Activated CD8-positive, alpha-beta memory T cell treated with anti-CD3 and anti-CD28 coated beads for 48 hours (primary cell): ENCODE data around the gene EN1.

Experiments
- DNase-seq, 3 experiments: peaks; one replicate each; pipeline ENCODE4 v3.0.0-alpha.2; 2020; ENCODE audit warnings: low read depth in 2 of 3, low spot score in 2 of 3

Gene EN1

DNA sequence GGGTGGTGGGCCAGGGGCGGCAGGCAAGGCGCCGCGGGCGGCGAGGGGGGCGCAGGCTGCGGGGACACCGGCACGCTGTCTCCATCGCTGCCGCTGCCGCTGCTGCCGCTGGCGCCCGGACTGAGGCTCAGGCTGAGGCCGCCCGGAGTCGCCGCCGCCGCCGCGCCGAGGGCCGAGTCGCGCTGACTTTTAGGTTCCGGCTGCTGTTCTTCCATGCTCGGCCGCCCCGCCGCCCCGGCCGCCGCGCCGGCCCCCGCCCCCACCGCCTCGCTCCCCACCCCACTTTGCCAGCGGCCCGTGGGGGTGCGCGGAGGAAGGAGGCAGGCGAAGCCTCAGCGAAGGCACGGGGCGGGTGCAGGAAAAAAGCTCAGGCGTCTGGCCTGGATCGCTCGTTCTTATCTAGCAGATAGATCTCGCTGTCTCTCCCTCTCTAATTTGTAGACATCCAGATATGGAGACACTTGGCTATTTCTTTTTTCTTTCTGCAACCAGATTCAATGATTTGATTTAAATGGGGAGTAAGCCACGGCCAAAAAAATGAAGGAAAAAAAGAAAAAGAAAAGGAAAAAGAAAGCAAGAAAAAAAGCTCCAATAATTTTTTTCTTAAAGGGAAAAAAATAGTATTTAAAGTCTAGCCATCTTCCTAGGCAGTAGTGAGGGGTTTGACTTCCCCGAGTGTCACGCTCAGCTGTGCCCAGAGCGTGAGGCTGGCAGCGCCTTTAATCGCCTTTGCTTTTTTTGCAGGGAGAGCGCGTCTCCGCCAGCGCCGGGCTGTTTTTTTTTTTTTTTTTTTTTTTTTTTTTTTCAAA lies at the start of gene EN1:
EN1 (minus strand) TSS at position 696 of the 809 bp plus-strand sequence; CDS start at position 215, 481 bp downstream.
- DNase-seq, result no peak

DNA sequence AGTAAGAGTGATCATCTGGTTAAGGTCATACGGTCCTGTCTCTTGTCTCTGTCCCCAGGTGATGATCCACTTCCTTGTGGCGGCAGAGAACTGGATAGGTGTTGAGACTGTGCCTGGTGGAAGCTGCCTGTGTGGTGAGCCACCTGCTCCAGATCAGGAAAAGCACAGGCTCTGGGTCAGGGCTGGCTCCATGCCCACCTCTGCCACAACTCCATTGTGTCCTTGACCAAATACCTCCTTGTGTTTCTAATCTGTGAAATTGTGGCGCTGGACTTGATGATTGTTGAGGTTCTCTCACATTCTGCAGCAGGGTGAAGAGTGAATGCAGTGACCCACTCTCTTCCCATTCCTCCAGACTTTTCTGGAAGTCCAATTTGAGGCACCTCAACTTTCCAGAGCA lies 45.7 kb upstream of the EN1 start:
- no peak for DNase-seq

DNA sequence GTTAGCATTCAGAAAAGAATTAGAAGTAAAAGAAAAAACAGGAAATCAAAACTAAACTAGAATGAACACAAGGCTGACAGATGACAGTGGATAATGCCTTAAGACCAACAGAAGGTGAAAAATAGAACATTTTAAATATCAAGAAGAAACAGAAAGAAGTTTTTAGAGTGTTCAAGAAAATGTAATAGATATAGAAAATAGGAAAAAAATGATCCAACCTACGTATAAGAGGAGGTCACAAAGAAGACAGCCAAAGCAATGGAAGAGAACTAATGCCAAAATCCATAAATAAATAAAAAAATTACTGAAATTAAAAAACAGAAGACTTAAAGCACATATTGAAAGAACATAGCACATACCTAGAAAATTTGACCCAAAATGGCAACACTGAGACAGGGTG lies 42.5 kb upstream of the EN1 start:
- no peak for DNase-seq

DNA sequence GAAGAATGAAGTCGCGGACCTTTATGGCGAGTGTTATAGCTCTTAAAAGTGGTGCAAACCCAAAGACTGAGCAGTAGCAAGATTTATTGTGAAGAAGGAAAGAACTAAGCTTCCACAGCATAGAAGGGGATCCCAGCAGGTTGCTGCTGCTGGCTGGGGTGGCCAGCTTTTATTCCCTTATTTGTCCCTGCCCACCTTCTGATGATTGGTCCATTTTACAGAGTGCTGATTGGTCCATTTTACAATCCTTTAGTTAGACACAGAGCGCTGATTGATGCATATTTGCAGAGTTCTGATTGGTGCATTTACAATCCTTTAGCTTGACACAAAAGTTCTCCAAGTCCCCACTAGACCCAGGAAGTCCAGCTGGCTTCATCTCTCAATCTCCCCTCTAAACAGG lies 36.3 kb upstream of the EN1 start:
- no peak for DNase-seq

DNA sequence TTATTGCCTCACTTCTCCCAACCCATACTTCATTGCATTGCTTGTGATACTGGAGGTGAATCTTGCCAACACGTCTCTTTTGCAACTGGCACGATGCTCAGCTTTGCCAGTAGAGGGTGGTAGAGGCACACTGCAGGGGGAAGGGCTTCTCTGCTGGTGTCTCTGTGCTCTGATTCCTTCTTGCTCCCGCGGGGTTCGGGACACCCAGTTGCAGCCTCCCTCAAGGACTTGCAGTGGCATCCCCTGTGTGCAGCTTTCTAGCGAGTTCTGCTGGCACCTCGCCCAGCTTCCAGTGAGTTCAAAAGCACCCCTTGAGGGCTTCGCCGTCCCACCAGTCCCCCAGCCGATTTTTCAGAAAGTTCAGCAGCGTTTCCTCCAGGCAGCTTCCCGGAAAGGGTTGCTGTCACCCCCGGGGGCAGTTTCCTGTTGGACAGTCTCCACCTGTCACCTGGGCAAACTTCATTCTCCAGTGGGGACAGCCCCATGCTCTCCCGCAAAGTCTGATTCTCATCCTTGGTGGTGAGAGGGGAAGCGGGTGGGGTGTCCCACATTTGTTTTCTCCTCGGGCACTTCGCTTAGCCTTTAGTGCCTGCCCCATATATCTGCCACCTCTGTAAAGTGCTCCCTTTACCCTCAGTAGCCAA lies 35.4 kb upstream of the EN1 start:
- DNase-seq, result peak in 1 of 3 experiments; percentile 25

DNA sequence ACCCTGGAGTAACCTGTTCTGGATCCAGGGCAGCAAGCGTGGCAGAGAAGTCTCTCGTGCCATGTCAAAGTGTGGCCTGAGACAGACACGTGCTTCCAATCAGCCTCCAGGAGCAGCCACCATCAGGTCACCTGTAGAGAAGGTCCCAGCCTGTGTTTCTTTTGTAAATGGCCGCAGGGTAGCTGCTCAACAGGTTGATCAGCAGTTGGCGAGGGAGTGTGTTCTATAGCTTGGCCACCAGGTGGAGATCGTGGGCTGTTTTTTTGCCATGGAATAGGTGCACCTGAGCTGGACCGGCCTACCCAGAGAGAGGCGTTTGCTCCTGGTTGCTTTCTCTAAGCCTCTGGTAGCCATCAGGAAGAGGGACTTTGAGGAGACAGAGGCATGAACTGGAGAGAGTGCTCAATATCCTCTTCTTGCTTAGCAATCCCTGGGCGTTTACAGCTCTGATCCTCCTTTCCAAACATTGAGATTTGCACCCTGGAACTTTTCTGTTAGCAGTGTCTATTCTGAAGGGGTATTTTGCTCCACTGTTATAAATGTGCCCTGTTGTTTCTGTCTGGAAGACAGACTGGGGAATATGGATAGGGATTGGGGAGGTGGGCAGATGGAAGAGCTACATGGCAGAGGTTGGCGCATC lies 34.2 kb upstream of the EN1 start:
- peak in 1 of 3 experiments; percentile 37 for DNase-seq

DNA sequence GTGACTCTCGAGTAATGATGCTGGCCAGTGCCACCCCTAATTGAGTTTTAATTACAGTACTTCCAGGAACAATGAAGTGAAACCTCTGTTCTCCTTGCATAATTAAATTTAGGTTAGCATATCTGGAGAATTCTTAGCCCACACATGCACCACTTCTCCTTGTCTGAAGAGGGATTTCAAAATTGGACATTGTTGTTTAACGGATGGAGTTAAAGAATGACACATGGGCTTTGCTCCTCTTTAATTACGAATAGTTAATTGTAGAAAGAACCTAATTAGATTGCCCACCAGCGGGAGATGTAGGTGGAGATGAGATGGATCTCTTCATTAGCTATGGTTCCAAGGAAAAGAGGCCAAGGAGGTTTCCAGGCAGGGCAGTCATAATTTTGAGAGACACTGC lies 33.1 kb upstream of the EN1 start:
- no peak for DNase-seq

DNA sequence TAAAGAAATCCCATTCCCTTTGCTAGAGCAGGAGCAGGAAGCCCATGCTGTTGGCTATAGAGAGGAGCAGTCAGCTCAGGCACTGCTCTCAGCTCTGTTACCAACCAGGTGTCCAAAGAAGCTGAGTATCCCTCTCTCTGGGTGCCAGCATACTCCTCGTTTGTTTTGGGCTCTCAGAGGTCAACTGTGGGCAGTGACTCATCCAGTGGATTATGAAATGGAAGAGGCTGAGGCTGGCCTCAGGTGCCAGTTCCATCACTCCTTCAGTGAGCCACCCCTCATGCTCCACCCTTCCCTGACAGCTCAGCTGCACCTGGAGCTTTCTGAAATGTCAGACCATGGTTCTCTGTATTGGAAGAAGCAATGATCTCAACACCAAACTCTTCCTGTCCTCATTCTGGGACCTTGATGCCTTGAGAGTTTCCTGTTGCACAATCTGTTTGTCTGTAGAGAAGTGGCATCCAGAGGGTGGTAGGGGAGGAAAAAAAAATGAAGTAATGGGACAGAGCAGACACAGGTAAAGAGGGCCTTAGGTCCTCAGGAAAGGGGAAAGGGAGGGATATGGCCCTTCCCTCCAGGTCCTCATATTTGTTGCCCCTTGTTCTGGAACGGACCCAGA lies 31.2 kb upstream of the EN1 start:
- DNase-seq, result no peak

DNA sequence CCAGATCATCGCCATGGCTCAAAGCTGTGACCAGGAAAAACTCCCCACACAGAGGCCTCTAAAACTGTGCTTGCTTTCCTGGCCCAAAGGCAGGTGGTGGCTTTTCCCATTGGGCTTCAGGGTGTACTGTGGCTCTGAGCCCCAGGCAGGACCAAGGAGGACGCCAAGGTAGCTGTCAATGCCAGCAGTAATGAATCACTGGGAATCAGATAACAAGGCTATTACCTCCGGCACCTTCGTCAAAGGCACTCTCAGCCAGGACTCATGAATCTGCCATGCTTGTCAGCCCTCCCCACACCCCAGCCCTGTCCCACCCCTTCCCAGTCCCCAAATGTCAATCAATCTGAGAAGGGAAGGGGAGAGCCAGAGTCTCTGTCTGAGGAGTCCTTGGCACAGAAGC lies 27.9 kb upstream of the EN1 start:
- DNase-seq, result no peak

DNA sequence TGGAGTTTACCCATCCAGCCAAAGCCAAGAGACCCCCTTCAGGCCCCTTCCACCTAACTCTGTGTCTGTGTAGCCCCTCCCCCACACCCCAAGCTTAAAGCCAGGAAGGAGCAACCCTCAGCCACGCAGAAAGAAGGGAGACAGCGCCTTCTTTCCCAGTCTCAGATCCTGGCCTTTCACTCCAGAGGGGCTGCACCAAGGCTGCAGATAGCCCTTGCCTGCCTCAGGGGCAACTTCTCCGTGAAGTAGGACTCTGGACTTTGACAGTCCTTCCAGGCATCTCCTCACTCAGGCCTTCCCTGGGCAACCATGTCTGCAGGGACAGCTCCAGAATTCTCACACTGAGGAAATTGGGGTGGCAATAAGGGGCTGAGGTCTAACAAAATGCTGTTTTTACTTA lies 26.9 kb upstream of the EN1 start:
- no peak for DNase-seq

DNA sequence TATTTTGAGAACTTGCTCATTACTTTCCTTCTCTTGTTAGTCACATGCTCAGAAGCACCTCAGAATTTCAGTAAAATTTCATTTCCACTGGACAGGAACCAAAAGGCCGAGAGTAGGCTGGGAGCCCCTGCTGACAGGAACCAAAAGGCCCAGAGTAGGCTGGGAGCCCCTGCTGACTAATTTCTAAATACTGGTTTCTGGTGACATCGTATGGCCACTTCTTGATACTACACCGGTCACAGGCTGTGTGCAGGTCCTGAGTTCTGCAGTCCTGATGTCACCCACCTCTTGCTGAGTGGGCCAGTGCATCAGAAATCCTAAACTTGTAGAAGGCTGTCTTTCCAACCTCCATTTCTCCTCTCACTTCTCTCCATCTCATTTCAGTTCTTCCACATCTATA lies 17.7 kb upstream of the EN1 start:
- DNase-seq, result no peak

DNA sequence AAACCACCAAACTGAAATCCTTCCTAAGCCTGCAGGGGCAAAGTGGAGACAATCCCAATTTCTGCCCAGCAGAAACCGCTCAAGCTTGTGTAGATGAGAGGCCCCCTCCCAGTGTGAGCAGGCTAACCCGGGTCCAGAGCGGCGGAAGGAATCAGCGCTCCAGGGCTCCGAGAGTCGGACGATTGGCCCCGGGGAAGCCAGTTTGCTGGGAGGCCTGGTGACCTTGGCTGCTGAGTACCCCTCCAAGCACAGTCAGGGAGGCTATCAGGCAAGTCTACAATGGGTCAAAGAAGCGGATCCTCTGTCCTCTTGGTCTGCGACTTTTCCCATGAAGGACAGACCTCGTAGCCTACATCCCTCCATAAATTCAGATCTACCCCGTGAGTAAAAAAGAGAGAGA lies 16.8 kb upstream of the EN1 start:
- DNase-seq, result no peak

DNA sequence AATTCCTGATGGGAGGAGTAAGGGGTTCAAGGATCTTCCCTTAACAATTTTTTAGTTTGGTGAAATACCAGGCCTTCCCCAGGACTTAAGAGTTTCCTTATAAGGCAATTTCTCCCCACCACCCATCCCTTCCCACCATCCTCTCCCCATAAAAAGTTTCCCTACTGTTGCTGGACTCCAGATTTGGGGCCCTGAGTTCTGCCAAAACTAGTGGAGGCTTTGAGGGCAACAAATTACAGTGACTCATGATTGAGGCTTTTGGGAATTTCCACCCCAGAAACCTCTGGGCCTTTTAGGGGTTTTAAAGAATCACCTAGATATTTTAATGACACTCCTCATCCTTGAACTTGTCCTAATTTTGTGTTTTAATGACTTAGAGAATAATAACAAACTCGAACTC lies 14.3 kb upstream of the EN1 start:
- DNase-seq, result no peak

DNA sequence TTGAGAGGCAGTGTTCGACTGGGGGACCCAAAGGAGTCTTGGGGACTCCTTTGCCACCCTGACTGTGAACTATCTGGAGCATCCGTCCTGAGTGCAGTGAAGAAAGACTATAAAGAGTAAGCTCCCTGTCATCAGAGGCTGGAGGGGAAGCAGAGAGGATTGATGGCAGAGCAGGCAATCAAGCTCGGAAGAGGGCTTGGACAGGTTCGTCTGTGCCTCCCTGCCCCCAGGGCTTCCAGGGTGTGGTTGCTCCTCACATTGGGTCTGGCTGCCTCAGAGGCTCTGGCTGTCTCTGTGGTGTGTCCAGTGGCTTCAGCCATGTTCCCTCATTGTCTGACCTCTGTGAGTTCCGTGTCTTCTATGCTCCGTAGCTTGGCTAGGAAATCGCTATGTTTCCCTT lies 13.8 kb upstream of the EN1 start:
- DNase-seq, result no peak

DNA sequence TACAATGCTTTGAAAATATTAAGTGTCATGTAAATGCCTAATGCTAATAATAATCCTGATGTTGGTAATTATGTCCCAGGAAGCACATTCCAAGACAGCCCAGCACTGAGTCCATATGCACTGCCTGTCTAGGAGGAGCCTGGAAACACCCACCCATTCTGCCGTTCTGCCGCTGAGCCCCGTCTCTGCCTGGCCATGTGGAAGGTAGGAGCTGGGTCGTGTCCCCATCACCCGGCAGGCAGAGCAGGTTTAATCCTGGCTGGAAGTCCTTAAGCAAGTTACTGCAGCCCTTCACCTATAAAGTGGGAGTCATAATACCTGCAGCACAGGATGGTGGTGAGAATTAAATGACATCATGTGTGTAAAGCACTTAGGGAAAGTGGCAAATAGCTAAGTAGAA lies 13.1 kb upstream of the EN1 start:
- DNase-seq, result no peak

DNA sequence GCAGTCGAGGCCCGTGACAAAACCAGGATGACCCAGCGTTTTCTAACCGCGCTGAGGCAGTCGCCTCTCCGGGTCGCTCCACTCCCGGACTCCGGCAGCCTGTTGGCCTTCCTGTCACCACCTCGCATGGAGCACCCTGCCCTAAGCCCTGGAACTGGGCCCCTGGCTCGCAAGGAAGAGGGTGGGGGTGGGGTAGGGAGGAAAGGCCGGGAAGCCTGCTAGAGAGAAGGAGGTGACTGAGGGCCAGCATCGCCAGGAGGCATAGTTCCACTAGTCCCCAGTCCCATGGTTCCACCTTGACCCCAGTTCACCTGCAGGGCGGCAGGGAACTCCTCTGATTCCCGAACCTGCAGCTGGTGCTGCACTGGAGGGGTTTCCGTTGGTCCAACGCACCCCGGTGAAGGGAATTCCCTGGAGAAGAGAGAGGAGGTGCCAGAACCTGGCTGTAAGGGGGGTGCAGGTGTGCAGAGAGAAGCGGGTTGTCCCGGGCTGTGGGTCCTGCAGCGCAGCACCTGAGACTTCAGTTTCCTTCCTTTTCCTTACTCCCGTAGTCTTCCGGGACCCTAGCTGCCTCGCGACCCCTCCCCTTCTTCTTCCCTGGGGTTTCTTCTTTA lies 11.8 kb upstream of the EN1 start:
- DNase-seq, result no peak

DNA sequence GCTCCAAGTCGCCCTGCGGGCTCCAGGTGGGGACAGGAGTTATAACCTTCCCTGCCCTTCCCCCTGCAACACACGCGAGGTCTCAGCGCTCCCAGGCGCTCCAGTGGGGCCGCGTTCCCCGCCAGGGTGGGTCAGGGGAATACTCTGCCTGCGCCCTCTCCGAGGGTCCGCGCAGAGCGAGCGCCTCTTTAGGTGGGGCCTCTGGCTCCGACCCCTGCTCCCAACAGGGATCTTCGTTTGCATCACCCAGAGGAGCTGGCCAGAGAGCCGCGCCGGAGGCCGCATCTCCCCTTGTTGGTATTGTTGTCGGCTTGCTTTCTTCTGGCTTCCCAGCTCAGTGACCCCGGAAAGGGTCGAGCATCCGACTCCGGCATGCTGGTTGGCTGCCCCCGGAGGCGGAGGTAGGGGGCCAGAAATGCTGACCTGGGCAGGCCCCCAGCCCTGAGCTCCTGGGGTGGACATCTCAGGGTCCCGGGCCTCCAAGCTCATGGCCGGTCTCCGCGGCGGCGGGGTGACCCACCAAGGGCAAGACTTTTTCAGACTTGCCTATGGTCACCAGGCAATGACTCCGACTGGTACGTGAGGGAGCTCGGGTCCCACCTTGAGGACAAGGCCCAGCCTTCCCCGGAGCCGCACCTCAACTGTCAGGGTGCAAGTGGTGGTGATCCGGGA lies 11.2 kb upstream of the EN1 start:
- DNase-seq, result no peak

DNA sequence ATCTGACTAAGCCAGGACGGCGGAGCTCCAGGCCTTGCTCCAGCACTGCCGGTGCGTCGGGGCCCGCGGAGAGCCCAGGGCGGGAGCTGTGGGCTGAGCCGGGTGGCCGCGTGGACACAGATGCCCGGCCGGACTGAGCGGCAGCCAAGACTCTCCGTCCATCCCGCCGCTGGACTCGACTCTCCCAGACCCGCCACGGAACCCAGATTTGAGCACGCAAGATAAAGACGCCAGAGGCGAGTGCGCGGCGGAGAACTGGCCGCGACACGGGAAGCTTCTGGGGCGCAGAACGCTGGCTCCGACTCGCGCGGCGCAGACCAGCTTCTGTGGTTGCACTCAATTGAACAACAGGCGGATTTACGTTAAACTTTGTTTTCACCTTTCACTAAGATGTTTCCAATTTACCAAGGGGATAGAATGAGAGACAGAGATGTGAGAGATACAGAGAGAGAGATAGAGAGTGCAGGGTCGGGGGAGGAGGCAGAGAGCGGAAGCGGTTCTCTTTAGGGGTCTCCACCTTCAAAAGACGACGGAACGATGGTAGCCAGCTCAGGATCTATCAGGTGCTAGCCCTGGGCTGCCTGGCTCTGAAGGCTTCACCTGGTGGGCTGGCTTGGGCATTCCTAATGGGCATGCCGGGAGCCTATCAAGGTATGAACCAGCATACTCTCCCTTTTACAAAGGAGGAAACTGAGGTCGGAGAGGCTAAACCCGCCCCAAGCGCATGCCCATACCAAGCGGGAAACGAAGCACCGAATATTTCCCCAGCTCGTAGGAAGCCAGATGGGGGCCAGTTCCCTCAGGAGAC lies 10.4 kb upstream of the EN1 start:
- DNase-seq, result no peak

DNA sequence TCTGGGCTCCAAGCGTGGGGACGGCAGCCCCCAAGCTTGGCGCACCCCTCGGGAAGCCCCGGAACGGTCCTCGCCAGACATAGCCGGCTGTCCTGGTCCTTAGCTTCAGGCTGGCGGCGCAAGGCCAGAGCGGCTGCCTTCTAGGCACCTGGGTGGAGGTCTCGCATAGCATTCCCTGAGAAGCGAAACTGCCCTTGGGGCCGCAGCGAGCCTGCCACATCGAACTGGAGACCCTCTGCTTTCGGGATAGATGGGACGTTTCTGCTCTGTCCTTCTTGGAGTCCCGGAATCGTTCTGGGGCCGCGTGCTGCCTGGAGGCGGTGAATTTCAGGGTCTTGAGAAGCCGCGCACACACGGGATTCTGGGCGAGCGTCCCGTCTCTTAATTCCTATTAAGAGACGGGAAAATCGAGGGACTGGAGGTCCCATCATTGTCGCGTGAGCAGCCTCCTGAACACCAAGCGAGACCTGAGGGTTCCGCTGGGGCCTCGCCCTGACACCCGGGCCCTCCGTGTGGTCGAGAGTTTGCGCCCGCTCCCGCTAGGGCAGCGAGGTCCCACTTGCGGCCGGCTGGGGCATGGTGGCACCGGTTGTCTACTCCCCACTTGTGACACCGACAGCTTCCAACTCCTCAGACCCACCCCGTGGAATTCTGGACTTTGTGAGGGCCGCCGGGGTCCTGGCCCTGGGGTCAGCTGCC lies 9.7 kb upstream of the EN1 start:
- no peak for DNase-seq
